GM19043 (cell line): ENCODE data around the gene UBE3C.
"Not testable (repeated sequence)": the region's sequence is repeated elsewhere in the genome, so short reads cannot be mapped to it uniquely, and the experiment has no call there.

ENCODE experiments used
- ATAC-seq: cut with Tn5 transposase; IDR thresholded peaks from one replicate; pipeline ENCODE4 v1.9.1; 2021; ENCODE audit warnings: low read depth; ENCODE audit not compliant: unreplicated experiment

UBE3C gene

DNA sequence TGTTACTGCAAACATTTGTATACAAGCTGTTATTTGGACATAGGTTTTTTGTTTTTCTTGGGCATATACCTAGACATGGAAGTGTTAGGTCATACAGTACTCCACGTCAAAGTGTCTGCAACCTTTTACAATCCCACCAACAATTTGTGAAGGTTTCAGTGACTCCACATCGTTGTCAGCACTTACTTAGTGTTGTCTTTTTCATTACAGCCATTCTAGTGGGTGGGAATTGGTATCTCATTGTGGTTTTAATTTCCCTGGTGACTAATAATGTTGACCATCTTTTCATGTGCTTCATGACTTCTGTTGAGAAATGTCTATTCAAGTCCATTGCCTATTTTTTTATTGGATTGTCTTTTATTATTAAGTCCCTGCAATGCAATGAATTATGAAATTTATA, 95.0 kb downstream of the UBE3C start:
- ATAC-seq: no peak

DNA sequence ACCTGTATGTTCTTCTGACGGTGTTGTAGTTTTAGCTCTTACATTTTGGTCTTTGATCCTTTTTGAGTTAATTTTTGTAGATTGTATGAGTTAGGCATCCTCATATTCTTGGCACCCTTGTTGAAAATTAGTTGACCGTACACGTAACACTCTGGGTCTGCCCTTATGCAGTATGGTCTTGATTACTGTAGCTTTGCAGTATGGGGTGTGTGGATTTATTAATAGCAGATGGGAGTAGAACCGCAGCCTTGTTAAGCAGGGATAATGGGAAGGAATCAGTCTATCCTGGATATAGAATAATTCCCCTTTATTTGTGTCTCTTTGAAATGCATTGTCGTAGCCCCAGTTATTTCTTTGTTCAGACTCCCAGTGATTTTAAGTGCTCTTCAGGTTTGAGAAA, 95.5 kb downstream of the UBE3C start:
- ATAC-seq: no peak

DNA sequence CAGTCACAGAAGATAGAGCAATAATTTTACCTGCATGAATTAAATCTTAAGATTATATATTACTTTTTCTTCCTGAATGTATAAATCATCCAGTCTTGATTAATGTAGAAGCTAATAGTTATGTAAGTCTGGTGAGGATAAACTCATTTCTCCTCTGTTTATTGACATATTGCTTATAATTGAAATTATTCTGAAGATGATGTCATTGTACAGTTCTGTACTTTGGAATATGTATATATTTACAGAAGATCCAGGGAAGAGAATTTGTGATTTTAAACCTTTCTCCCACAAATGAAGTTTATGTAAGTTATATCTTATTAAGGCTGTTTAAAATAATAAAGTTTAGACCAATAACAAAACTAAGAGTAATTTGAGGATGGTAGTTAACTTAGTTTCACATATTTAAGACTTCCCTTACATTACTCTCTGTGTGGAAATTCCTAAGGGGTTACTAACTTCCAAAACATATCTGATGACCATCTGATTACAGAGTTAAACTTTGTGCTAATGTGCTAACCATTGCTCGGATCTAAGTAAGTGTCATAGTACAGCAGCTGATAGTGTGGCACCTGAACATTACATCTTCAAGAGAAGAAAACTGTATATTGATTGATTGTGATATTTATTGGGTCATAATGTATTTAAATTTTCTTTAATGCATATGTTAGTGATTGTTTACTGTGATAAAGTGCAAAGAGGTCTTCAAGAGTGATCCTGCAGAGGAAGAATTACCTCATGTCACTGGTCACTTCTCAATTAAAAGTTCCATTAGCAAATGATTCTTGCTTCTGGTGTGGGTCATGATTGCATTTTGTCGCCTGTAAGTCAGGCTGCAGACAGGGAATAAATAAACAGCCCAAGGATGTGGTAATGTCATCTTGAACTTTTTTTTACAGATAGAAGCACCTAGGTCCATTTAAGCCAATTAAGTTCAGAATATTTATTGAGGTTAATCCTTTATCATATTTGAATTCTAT, 96.9 kb downstream of the UBE3C start:
- no peak for ATAC-seq

DNA sequence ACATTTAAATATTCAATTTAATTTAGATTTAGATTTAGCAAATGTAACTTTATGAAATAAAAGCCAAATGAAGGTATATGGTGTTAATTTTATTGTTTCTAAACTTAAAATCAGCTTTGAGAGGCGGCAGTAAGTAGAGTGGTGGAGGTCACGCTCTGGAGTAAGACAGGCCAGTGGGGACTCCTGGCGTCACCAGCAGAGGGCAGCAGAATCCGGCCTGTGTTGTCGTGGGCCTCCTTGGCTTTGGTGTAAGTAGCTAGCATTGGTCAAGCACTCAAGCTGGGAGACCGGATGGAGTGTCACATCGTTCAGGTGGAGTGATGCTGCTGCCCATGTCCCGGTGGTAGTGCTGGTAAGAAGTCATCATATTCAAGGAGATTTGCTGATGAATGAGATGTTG, 99.4 kb downstream of the UBE3C start:
- ATAC-seq: no peak

DNA sequence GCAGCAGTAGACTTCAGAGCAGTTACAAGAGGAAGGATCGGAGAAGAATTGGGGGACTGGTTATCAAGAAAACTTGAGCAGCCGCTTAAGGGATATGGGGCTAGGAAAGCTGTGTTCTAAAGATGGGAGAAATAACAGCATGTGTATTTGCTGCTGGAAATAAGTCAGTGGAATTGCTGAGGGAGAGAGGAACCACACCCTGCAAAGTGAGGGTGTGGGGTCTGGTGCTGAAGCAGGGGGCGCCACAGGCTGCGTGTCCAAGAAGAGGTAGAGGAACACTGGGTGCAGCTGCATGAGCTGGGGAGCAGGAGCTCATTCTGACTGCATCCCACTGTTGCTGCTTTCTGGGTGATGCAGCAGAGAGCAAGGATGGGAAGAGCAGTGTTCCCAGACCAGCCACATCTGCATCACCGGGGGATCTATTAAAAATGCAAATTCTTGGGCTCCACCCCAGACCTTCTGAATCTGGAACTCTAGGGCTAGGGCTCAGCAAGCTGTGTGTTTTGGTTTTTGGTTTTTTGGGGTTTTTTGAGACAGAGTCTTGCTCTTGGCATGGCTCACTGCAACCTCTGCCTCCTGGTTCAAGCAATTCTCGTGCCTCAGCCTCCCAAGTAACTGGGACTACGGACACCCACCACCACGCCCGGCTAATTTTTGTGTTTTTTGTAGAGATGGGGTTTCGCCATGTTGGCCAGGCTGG, 101.0 kb downstream of the UBE3C start:
- ATAC-seq: no peak

GRCh38 chr7:157241631-157242030, 102.9 kb downstream of the UBE3C start:
- no peak for ATAC-seq

- no peak for ATAC-seq
These were observed 106.0 kb downstream of the UBE3C start for GRCh38 chr7:157244516-157245294.

- no peak for ATAC-seq
These were observed 107.3 kb downstream of the UBE3C start for GRCh38 chr7:157246052-157246451.

DNA sequence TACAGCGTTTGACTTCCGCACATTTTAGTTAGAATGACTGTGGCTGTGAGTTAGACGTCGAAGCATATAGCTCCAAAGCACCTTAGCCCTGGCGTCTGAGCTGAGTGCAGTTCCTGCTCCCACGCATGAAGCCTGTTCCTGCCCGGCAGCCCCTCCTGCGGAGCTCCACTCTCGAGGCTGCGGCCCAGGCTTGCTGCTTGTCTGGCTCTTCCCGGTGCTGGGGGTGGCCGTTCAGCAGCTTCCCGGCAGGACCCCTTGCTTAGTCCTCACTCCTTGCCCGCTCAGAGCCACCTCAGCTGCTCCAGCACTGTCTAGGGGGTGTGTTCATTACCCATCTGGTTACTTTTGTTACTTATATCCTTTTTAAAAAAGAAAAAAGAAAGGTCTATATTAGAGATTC, 109.9 kb downstream of the UBE3C start:
- no peak for ATAC-seq

- peak; percentile 61 for ATAC-seq
These were observed 112.0 kb downstream of the UBE3C start for GRCh38 chr7:157250605-157251228.

- not testable (repeated sequence) for ATAC-seq
These were observed 113.1 kb downstream of the UBE3C start for GRCh38 chr7:157251817-157252216.

- no peak for ATAC-seq
These were observed 115.1 kb downstream of the UBE3C start for GRCh38 chr7:157253850-157254249.

DNA sequence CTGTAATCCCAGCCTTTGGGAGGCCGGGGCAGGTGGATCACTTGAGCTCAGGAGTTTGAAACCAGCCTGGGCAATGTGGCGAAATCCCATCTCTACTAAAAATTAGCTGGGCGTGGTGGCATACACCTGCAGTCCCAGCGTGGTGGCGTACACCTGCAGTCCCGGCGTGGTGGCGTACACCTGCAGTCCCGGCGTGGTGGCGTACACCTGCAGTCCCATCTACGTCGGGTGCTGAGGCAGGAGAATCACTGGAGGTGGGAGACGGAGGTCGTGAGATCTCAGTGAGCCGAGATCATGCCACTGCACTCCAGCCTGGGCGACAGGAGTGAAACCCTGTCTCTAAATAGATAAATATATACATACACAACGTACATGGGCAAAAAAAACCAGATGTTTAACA, 116.1 kb downstream of the UBE3C start:
- ATAC-seq: not testable (repeated sequence)

DNA sequence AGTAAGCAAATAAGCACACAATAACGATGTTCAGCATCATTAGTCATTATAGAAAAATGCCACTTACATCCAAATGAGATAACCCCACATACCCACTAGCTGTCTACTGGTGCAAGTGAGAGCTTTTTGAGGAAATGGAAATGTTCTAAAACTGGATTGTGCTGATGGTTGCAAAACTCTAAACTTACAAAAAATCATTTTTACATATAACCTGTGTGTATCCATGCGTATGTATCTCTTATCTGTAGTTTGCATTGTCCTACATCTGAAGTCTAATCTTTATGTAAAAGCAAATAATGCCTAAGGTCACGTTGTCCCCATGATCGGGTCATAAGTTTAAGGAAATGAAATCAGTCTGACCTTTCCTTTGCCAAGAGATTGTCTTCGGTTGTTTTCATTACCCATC, 116.5 kb downstream of the UBE3C start:
- ATAC-seq: no peak

GRCh38 chr7:157263156-157263555, 124.4 kb downstream of the UBE3C start:
- ATAC-seq: no peak

DNA sequence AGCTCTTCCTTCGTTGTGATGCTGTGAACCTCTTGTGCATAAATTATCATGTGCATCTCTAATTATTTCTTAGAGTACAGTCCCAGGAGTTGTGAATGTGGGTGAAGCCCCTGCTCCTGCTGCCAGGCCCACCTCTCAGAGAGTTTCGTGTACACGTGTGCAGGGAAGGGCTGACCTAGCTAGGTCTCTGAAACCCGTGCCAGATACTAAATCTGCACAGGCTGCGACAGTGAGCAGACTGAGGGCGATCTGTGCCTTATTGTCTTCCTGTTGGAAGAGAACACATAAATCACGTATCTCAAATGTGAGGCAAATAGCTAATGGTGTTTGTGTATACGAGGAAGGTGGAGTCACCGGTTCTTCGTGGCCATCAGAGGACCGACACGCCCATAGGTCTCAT, 126.3 kb downstream of the UBE3C start:
- no peak for ATAC-seq

GRCh38 chr7:157266272-157266671, 127.5 kb downstream of the UBE3C start:
- ATAC-seq: no peak

DNA sequence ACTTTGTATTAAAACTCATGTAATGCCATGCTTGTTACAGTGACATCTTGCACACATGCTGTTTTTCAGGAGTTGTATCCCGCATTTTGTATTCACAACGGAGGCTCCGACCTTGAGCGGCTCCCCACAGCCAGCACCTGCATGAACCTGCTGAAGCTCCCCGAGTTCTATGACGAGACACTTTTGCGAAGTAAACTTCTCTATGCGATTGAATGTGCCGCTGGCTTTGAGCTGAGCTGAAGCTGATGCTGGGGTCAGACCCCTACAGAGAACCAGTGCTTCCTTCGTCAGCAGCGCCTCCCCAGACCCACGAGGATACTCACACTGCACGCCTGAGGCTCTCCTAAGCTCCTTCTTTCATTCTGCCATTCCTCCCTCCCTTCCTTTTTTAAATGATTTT, 128.8 kb downstream of the UBE3C start:
- ATAC-seq: no peak

GRCh38 chr7:157267956-157268355, 129.2 kb downstream of the UBE3C start:
- no peak for ATAC-seq

GRCh38 chr7:157268540-157268939, 129.8 kb downstream of the UBE3C start:
- ATAC-seq: no peak
